ENCODE results near the gene HIGD1B.

DNA sequence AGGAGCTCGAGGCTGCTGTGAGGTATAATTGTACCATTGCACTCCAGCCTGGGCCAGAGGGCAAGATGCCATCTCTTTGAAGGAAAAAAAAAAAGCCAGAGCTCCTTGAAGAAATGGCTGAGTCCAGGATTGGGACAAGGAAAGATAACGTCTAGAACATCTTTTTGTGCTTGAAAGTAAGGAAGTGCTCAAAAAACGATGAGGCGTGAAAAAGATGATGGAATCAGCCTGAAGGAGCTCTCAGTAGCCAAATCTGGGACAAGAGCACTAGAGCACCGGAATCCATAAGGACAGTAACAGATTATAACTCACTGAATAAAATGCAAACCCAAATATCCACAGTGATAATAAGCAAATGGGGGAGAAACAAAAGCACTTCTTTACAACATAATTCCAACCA lies 29.4 kb downstream of the HIGD1B start:
- TF ChIP-seq CTCF (IDR thresholded peaks at IDR 0.05; ENCODE audit: insufficient read depth, low read length) (no peak), POLR2AphosphoS5 (IDR thresholded peaks at IDR 0.05; ENCODE audit: low read depth) (no peak), GABPA (IDR thresholded peaks at IDR 0.05; ENCODE audit: low read depth) (no peak)
- TF ChIP-seq, protein P1, sequence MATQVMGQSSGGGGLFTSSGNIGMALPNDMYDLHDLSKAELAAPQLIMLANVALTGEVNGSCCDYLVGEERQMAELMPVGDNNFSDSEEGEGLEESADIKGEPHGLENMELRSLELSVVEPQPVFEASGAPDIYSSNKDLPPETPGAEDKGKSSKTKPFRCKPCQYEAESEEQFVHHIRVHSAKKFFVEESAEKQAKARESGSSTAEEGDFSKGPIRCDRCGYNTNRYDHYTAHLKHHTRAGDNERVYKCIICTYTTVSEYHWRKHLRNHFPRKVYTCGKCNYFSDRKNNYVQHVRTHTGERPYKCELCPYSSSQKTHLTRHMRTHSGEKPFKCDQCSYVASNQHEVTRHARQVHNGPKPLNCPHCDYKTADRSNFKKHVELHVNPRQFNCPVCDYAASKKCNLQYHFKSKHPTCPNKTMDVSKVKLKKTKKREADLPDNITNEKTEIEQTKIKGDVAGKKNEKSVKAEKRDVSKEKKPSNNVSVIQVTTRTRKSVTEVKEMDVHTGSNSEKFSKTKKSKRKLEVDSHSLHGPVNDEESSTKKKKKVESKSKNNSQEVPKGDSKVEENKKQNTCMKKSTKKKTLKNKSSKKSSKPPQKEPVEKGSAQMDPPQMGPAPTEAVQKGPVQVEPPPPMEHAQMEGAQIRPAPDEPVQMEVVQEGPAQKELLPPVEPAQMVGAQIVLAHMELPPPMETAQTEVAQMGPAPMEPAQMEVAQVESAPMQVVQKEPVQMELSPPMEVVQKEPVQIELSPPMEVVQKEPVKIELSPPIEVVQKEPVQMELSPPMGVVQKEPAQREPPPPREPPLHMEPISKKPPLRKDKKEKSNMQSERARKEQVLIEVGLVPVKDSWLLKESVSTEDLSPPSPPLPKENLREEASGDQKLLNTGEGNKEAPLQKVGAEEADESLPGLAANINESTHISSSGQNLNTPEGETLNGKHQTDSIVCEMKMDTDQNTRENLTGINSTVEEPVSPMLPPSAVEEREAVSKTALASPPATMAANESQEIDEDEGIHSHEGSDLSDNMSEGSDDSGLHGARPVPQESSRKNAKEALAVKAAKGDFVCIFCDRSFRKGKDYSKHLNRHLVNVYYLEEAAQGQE (IDR thresholded peaks at IDR 0.05; ENCODE audit: insufficient replicate concordance, low read depth) = no peak
